ENCODE data around the gene FAM83B.

FAM83B gene

DNA sequence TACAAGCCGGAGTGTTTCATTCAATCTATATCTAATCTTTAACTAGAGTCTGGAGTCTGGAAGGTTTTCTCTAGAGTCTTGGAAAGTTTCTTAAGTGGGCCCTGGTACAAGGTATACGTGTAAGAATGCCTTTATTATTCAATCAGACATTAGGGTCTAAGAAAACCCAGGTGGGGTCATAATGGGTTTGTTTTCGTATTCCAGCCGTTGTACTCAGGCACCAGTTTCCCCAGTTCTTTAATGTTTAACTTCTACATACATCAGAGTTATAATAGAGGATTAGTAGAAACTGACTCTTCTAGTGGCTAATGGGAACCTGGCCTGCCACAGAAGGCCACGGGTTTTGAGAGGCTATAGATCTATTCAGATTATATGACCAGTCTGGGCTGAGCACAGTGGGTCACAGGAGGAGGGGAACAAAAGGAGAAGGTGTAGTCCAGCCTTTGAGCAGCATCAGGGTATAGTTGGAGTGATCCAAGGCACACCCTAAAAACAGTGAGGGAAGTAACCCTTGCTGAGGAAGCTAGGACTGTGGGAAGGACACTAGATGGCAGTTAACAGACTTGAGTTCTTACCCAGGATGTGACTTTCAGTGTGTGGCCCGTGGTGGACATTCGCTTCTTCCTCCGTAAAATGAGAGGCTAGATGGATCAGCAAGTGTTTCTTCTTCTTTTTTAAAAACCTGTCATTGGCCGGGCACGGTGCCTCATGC lies 15.5 kb downstream of the FAM83B start:
- Histone ChIP-seq H3F3A (ENCODE audit: insufficient read depth) (no peaks in the 10 kb centered on the region), H3K9me3 (ENCODE audit: insufficient read depth, low read length) (no peaks in the 10 kb centered on the region), H4K20me1 (ENCODE audit: low read depth, low read length) (no peaks in the 10 kb centered on the region), H3K27ac (ENCODE audit: low read depth, low read length) (no peak overlapping the region), H3K4me2 (ENCODE audit: low read depth, low read length, poor library complexity, severe bottlenecking) (no peak overlapping the region), H3K9ac (ENCODE audit: low read length) (no peak overlapping the region), H3K79me2 (ENCODE audit: insufficient read depth, low read length) (no peaks in the 10 kb centered on the region), H3K27me3 (ENCODE audit: low read length) (0 out of 2 replicates have a peak, but pooled peaks cover 4% of the 10 kb centered on the region), H2AFZ (ENCODE audit: low read depth, low read length, severe bottlenecking) (no peak overlapping the region), H3K36me3 (ENCODE audit: low read length) (no peaks in the 10 kb centered on the region), H3K9me2 (replicated peaks; ENCODE audit: insufficient read depth, low read length) (no peaks in the 10 kb centered on the region), H3K4me3 (ENCODE audit: insufficient read depth, low read length, poor library complexity, severe bottlenecking) (no peak overlapping the region)
- TF ChIP-seq, protein P1, sequence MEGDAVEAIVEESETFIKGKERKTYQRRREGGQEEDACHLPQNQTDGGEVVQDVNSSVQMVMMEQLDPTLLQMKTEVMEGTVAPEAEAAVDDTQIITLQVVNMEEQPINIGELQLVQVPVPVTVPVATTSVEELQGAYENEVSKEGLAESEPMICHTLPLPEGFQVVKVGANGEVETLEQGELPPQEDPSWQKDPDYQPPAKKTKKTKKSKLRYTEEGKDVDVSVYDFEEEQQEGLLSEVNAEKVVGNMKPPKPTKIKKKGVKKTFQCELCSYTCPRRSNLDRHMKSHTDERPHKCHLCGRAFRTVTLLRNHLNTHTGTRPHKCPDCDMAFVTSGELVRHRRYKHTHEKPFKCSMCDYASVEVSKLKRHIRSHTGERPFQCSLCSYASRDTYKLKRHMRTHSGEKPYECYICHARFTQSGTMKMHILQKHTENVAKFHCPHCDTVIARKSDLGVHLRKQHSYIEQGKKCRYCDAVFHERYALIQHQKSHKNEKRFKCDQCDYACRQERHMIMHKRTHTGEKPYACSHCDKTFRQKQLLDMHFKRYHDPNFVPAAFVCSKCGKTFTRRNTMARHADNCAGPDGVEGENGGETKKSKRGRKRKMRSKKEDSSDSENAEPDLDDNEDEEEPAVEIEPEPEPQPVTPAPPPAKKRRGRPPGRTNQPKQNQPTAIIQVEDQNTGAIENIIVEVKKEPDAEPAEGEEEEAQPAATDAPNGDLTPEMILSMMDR (IDR thresholded peaks at IDR 0.05; ENCODE audit: insufficient read depth, low read length, poor library complexity, severe bottlenecking) = no peak
- TF ChIP-seq EZH2phosphoT487 (conservative IDR thresholded peaks at IDR 0.05; ENCODE audit: low read length) = no peak

- H3K9me2 ChIP-seq (replicated peaks; ENCODE audit: insufficient read depth, low read length) = no peaks in the 10 kb centered on the region
- H3K9ac ChIP-seq (ENCODE audit: low read length) = no peak overlapping the region
- H3K27ac ChIP-seq (ENCODE audit: low read depth, low read length) = no peak overlapping the region
- H3K4me2 ChIP-seq (ENCODE audit: low read depth, low read length, poor library complexity, severe bottlenecking) = no peak overlapping the region
- no peaks in the 10 kb centered on the region for H3K79me2 ChIP-seq (ENCODE audit: insufficient read depth, low read length)
- no peaks in the 10 kb centered on the region for H4K20me1 ChIP-seq (ENCODE audit: low read depth, low read length)
- no peak overlapping the region for H2AFZ ChIP-seq (ENCODE audit: low read depth, low read length, severe bottlenecking)
- H3K27me3 ChIP-seq (ENCODE audit: low read length) = 0 out of 2 replicates have a peak, but pooled peaks cover 4% of the 10 kb centered on the region
- TF ChIP-seq EZH2phosphoT487 (conservative IDR thresholded peaks at IDR 0.05; ENCODE audit: low read length) = no peak
- TF ChIP-seq, protein P1 (IDR thresholded peaks at IDR 0.05; ENCODE audit: insufficient read depth, low read length, poor library complexity, severe bottlenecking) = no peak
- no peak overlapping the region for H3K4me3 ChIP-seq (ENCODE audit: insufficient read depth, low read length, poor library complexity, severe bottlenecking)
- H3F3A ChIP-seq (ENCODE audit: insufficient read depth) = no peaks in the 10 kb centered on the region
- no peaks in the 10 kb centered on the region for H3K9me3 ChIP-seq (ENCODE audit: insufficient read depth, low read length)
- no peaks in the 10 kb centered on the region for H3K36me3 ChIP-seq (ENCODE audit: low read length)
Observed at GRCh38 chr6:54864272-54864671, 17.7 kb downstream of the FAM83B start.

DNA sequence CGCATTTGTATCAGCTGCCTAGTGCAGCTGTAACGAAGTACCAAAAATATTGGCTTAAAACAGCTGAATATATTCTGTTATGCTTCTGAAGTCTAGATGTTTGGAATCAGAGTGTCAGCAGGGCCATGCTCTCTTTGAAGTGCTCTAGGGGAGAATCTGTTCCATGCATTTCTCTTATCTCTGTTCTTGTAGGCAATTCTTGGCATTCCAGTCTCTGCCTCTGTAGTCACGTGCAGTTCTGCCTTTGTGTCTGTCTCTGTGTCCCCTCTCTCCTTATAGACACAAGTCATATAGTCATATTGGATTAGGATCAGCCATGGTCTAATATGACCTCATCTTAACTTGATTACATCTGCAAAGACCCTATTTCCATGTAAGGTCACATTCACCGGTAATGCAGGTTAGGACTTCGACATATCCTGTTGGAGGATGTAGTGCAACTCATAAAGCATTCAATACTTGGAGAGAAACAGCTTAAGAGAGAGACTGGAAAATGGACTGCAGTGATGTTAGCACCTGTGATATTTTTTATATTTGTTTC lies 18.6 kb downstream of the FAM83B start:
- no peak overlapping the region for H3K9ac ChIP-seq (ENCODE audit: low read length)
- no peaks in the 10 kb centered on the region for H3K9me2 ChIP-seq (replicated peaks; ENCODE audit: insufficient read depth, low read length)
- TF ChIP-seq, protein P1 (IDR thresholded peaks at IDR 0.05; ENCODE audit: insufficient read depth, low read length, poor library complexity, severe bottlenecking) = no peak
- no peak for TF ChIP-seq EZH2phosphoT487 (conservative IDR thresholded peaks at IDR 0.05; ENCODE audit: low read length)
- H3K27me3 ChIP-seq (ENCODE audit: low read length) = 0 out of 2 replicates have a peak, but pooled peaks cover 4% of the 10 kb centered on the region
- no peak overlapping the region for H3K27ac ChIP-seq (ENCODE audit: low read depth, low read length)
- H3K36me3 ChIP-seq (ENCODE audit: low read length) = no peaks in the 10 kb centered on the region
- no peaks in the 10 kb centered on the region for H4K20me1 ChIP-seq (ENCODE audit: low read depth, low read length)
- H3K4me3 ChIP-seq (ENCODE audit: insufficient read depth, low read length, poor library complexity, severe bottlenecking) = no peak overlapping the region
- H2AFZ ChIP-seq (ENCODE audit: low read depth, low read length, severe bottlenecking) = no peak overlapping the region
- H3K4me2 ChIP-seq (ENCODE audit: low read depth, low read length, poor library complexity, severe bottlenecking) = no peak overlapping the region
- no peaks in the 10 kb centered on the region for H3K79me2 ChIP-seq (ENCODE audit: insufficient read depth, low read length)
- no peaks in the 10 kb centered on the region for H3K9me3 ChIP-seq (ENCODE audit: insufficient read depth, low read length)
- no peaks in the 10 kb centered on the region for H3F3A ChIP-seq (ENCODE audit: insufficient read depth)

Measured in SU-DHL-6 (cell line).